Tibial nerve (tissue), 4 donors: ENCODE data around the gene CDX1.

Experiments
- CTCF ChIP-seq, 5 experiments: fragments of 200-600 bp in 3 of 5; fragments of 450-650 bp in 2 of 5; sonication (generic) in 3 of 5; IDR thresholded peaks; one replicate each; pipeline ENCODE4 v1.5.1; 2016 to 2019; ENCODE audit warnings: antibody characterized with exemption in 5 of 5, mild to moderate bottlenecking in 3 of 5, moderate library complexity in 2 of 5
- EP300 ChIP-seq, 2 donors: sonication (generic); formaldehyde crosslinking; IDR thresholded peaks; one replicate each; pipeline ENCODE4 v1.6.1; 2017; ENCODE audit warnings: antibody characterized with exemption in 2 of 2, mild to moderate bottlenecking in 1 of 2

DNA sequence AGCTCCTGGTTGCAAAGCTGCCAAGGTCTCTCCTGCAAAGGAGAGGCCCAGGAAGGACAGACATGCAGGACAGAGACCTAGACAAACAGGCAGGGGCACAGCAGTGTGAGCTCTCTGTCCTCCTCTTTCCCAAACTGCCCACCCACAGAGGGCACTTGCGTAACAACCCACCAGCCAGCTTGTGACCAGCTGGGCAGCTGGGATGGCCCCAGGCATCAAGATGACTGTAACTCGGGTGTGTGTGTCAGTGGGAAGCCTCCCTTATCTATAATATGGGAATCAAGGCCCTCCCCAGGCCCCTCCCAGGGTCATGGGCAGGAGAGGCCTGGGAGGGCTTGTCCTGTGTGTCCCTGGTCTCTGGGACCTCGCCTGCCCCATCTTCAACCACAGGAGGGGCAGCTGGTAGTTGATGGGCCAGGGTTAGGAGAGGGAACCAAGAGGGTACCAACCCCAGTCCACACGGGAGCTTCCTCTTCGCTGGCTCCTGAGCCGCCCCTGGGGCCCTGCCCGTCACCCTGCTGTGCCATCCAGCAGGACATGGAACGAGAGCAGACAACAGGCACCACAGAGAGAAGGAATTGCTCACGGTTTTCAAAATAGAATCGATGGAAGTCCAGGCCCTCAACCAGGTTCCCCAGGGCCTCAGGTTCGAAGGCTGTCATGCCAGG is 61.2 kb downstream of the CDX1 start:
- TF ChIP-seq CTCF (IDR thresholded peaks at IDR 0.05) (no peak), EP300 (IDR thresholded peaks at IDR 0.05) (no peak)
